Activated B cell treated with CpG ODN at 0.5 μM for 24 hours (primary cell): ENCODE measurements around the gene ZNF793. TPM values are rescaled to one million over a fixed set of nuclear protein-coding genes. Genes with fewer than 3 reads are reported as not detected.

Source experiments
- ATAC-seq: fragments of 200-7000 bp; cut with Tn5 transposase; one replicate; pipeline ENCODE4 v1.10.0; 2021; ENCODE audit warnings: low read depth, mild to moderate bottlenecking, moderate library complexity
- CTCF ChIA-PET: fragments of 350-600 bp; sonication (Branson Sonifier 250); formaldehyde crosslinking; loops from one replicate; lab custom pipeline; 2021; ENCODE audit warnings: antibody characterized with exemption; lab: Charles Lee
- POLR2A ChIA-PET: fragments of 350-600 bp; sonication (Branson Sonifier 250); formaldehyde crosslinking; loops from one replicate; lab custom pipeline; 2021; ENCODE audit warnings: antibody characterized with exemption; lab: Charles Lee
- DNase-seq: peaks from one replicate; pipeline ENCODE4 v3.0.0; 2022
- H3K27ac Mint-ChIP-seq: one replicate; pipeline ENCODE4 v1.8.0; 2020; ENCODE audit warnings: mixed read lengths
- H3K27me3 Mint-ChIP-seq: one replicate; pipeline ENCODE4 v1.8.0; 2021; ENCODE audit warnings: mixed read lengths
- H3K36me3 Mint-ChIP-seq: one replicate; pipeline ENCODE4 v1.8.0; 2021; ENCODE audit warnings: low read depth, mixed read lengths
- H3K4me1 Mint-ChIP-seq: one replicate; pipeline ENCODE4 v1.8.0; 2021; ENCODE audit warnings: mixed read lengths
- H3K4me3 Mint-ChIP-seq: one replicate; pipeline ENCODE4 v1.8.0; 2020; ENCODE audit warnings: mild to moderate bottlenecking, mixed read lengths
- H3K9me3 Mint-ChIP-seq: one replicate; pipeline ENCODE4 v1.8.0; 2020; ENCODE audit warnings: mixed read lengths
- CTCF ChIP-seq: fragments of 200-600 bp; IDR thresholded peaks from one replicate; pipeline ENCODE4 v1.8.0; 2022; ENCODE audit warnings: antibody characterized with exemption, mild to moderate bottlenecking
- intact Hi-C: fragments of 100-400 bp; cut with micrococcal nuclease; formaldehyde crosslinking; loops from one replicate; pipeline ENCODE4 v1.15.1; 2024
- total RNA-seq: library from RNA; stranded (reverse); gene quantifications from 2 replicates; pipeline ENCODE4 v1.2.3, GENCODE V29; 2022

Gene ZNF793
- total RNA-seq, 1 donor from 2014 or later = 8.7 TPM

GRCh38 chr19:37564624-37565369, 58.1 kb downstream of the ZNF793 start:
- Mint-ChIP-seq H3K9me3 (peaks cover 49% of the 10 kb centered on the region), H3K4me1 (no peaks in the 10 kb centered on the region), H3K4me3 (no peak overlapping the region), H3K36me3 (peaks cover 81% of the 10 kb centered on the region), H3K27ac (no peak overlapping the region), H3K27me3 (no peaks in the 10 kb centered on the region)
- DNase-seq = no peak
- ATAC-seq = no peak
- POLR2A ChIA-PET = no interaction called here
- CTCF ChIA-PET = no interaction called here
- intact Hi-C loops = no loop called here
- TF ChIP-seq CTCF = no peak

DNA sequence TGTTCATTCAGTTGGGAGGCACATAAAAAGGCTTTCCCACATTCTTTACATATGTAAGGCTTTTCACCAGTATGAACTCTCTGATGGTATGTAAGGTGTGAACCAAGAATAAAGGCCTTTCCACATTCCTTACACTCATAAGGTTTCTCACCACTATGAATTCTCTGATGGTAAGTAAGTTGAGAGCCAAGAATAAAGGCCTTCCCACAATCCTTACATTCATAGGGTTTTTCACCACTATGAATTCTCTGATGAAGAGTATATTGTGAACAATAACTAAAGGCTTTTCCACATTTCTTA, 58.6 kb downstream of the ZNF793 start:
- Mint-ChIP-seq H3K4me1 (no peaks in the 10 kb centered on the region), H3K36me3 (peaks cover 86% of the 10 kb centered on the region), H3K4me3 (no peak overlapping the region), H3K27me3 (no peaks in the 10 kb centered on the region), H3K9me3 (peaks cover 52% of the 10 kb centered on the region), H3K27ac (no peak overlapping the region)
- ChIA-PET POLR2A (no interaction called here), CTCF (no interaction called here)
- ATAC-seq (no peak), DNase-seq (no peak)
- intact Hi-C loops = no loop called here
- no peak for TF ChIP-seq CTCF

- Mint-ChIP-seq H3K27me3 (no peaks in the 10 kb centered on the region), H3K4me1 (no peaks in the 10 kb centered on the region), H3K36me3 (peaks cover 79% of the 10 kb centered on the region), H3K27ac (no peak overlapping the region), H3K4me3 (no peak overlapping the region), H3K9me3 (peaks cover 46% of the 10 kb centered on the region)
- intact Hi-C loops = no loop called here
- ATAC-seq = no peak
- TF ChIP-seq CTCF = no peak
- DNase-seq = no peak
- ChIA-PET CTCF (no interaction called here), POLR2A (no interaction called here)
Measured at GRCh38 chr19:37572203-37572602, 65.5 kb downstream of the ZNF793 start.

- ChIA-PET CTCF (interaction anchor here (1.1 kb wide), 1 partner anchor 32 kb away, joined by 3 read pairs; no protein-coding TSS in a partner anchor), POLR2A (interaction anchor here (0.5 kb wide), 1 partner anchor 125 kb away, joined by 4 read pairs; no protein-coding TSS in a partner anchor)
- no peaks in the 10 kb centered on the region for H3K4me1 Mint-ChIP-seq
- ATAC-seq (no peak), DNase-seq (no peak)
- no peak for TF ChIP-seq CTCF
- H3K27me3 Mint-ChIP-seq = no peaks in the 10 kb centered on the region
- H3K27ac Mint-ChIP-seq = no peak overlapping the region
- H3K4me3 Mint-ChIP-seq = no peak overlapping the region
- peaks cover 33% of the 10 kb centered on the region for H3K36me3 Mint-ChIP-seq
- H3K9me3 Mint-ChIP-seq = peaks cover 45% of the 10 kb centered on the region
- intact Hi-C loops = no loop called here
Measured at GRCh38 chr19:37583340-37583739, 76.6 kb downstream of the ZNF793 start.

Other genes with a start within 250 kb of the ZNF793 start
- 6.3 and 8.1 TPM in 2 replicates for gene ZNF527, start 135.8 kb upstream of the ZNF793 start, total RNA-seq
- gene ZNF569, start 39.5 kb upstream of the ZNF793 start, total RNA-seq = 6.1 and 6.8 TPM in 2 replicates
- 5.8 and 7.1 TPM in 2 replicates for gene ZNF570, start 37.6 kb upstream of the ZNF793 start, total RNA-seq
- 5.0 and 5.2 TPM in 2 replicates for gene ZNF571, start 87.9 kb downstream of the ZNF793 start, total RNA-seq
- 1.9 and 2.9 TPM in 2 replicates for gene ZNF540, start 87.9 kb downstream of the ZNF793 start, total RNA-seq
- gene ZFP30, start 148.5 kb downstream of the ZNF793 start, total RNA-seq = 13.7 and 16.4 TPM in 2 replicates
- 9.6 and 10.3 TPM in 2 replicates for gene ZNF607, start 212.8 kb downstream of the ZNF793 start, total RNA-seq